Pancreas (tissue), 10 donors: ENCODE measurements around the gene CMTM1. TPM values are rescaled to one million over a fixed set of nuclear protein-coding genes. Genes with fewer than 3 reads are reported as not detected.

Source experiments
- ATAC-seq, 4 donors: fragments of 200-7000 bp; cut with Tn5 transposase; one replicate each; pipeline versions ENCODE4 v1.8.0 to v1.9.1; 2020; ENCODE audit warnings: mild to moderate bottlenecking in 4 of 4, moderate library complexity in 4 of 4
- DNase-seq, 6 donors: peaks; one replicate each; pipeline ENCODE4 v3.0.0-alpha.2; 2020
- FAIRE-seq: peaks from 2 replicates; lab custom pipeline; 2012; peaks lifted over from hg19 to GRCh38; lab: Jason Lieb, UNC
- H3K27ac ChIP-seq, 4 donors: fragments of 200-600 bp; sonication (generic); 1 replicate in 3 of 4; 2 replicates in 1 of 4; pipeline versions ENCODE4 v1.5.0 to v1.8.0; 2020
- H3K27me3 ChIP-seq, 4 donors: fragments of 200-600 bp; one replicate each; pipeline ENCODE4 v1.8.0; 2021
- H3K36me3 ChIP-seq, 3 donors: fragments of 200-600 bp; sonication (generic) in 1 of 3; one replicate each; pipeline versions ENCODE4 v1.5.0 to v1.8.0; 2020 to 2021
- H3K4me1 ChIP-seq, 3 donors: fragments of 200-600 bp; one replicate each; pipeline ENCODE4 v1.8.0; 2021
- H3K4me3 ChIP-seq, 4 donors: fragments of 200-600 bp; sonication (generic) in 2 of 4; one replicate each; pipeline versions ENCODE4 v1.5.0 to v1.8.0; 2020 to 2021
- H3K9me3 ChIP-seq, 4 donors: fragments of 200-600 bp; one replicate each; pipeline ENCODE4 v1.8.0; 2021
- WGBS, 2 donors: extraction: QIAGEN DNeasy Blood & Tissue Kit; methylation state at CpG; one replicate each; pipeline ENCODE4 v1.1.7; 2013; 5-methylcytosine and 5-hydroxymethylcytosine counted together
- intact Hi-C, 3 donors: fragments of 100-400 bp; cut with DNase I; formaldehyde crosslinking; loops; one replicate each; pipeline versions ENCODE4 v1.11.1 to v1.14.2; 2022
- polyA plus RNA-seq, 2 donors: library from polyadenylated mRNA; stranded (reverse); fragments of 200-250 nt; gene quantifications; one replicate each; pipeline ENCODE4 v1.2.3, GENCODE V29; 2013
- total RNA-seq, 6 donors: library from RNA; stranded (reverse); fragmentation: NEBNext Ultra II Directional in 4 of 6; extraction: Animal tissue kit (Norgen Biotek cat#: 25700) in 4 of 6; gene quantifications; one replicate each; pipeline versions ENCODE4 v1.2.1 to v1.2.4, GENCODE V29; 2021 to 2023
- TF ChIP-seq, protein P1 (sequence below), 4 donors: fragments of 200-600 bp; sonication (generic) in 3 of 4; IDR thresholded peaks; one replicate each; pipeline versions ENCODE4 v1.5.0 to v1.8.0; 2021; ENCODE audit warnings: antibody characterized with exemption in 4 of 4
- donor health status: healthy with polysubstance abuse.
- donor health status: DM: no; HTN: no; CAD: no; lungs with moderate emphysema.
- donor health status: DM: no; HTN: no; CAD: no.
- donor health status: control.
- donor health status: control.
- donor health status: Bipolar disorder and iron deficiency.
- donor health status: DM: yes; HTN: yes; CAD: no.
- donor health status: DM: no; HTN: no; CAD: no.
- donor health status: DM: no; HTN: no; CAD: no.
- donor health status: DM: yes; HTN: yes; CAD: no.

The CMTM1 gene
- total and polyA plus RNA-seq, 8 donors, result 0.28 to 3.9 (median 0.82) TPM

DNA sequence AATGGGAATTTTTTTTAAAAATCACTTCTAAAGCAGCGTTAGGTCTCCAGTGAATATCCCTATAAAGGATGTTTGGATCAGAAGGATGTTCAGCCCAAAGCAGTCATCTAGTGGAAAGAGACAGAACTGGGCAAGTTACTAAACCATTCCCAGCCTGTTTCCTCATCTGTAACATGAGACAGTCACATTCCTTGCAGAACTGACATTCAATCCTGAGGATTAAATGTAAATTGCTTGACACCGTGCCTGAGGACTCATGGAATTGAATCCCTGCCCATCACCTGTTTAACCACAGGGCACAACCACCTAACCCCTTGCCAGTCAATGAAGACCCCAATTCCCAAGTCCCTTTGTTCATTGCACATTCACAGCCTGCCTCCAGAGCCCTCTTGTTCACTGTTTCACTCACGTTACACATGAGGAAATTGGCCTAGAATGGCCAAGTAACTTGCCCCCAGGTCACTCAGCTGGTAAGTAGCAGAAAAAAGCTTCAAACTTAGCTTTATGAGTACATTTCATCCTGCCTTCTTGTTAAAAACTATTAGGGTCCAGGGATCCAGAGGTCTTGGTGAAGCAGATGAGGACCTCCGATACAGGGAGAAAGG, 14.5 kb downstream of the CMTM1 start:
- Histone ChIP-seq H3K27ac (no peak overlapping the region), H3K27me3 (no peaks in the 10 kb centered on the region), H3K9me3 (no peaks in the 10 kb centered on the region), H3K36me3 (no peaks in the 10 kb centered on the region), H3K4me1 (no peaks in the 10 kb centered on the region), H3K4me3 (no peak overlapping the region)
- DNase-seq, result no peak
- intact Hi-C loops, result no loop called here
- WGBS, 2 donors, result 85 to 88% methylated on average over 4 of the region's 4 CpGs
- peak in 1 of 4 donors; percentile 46 for ATAC-seq
- TF ChIP-seq, protein P1, sequence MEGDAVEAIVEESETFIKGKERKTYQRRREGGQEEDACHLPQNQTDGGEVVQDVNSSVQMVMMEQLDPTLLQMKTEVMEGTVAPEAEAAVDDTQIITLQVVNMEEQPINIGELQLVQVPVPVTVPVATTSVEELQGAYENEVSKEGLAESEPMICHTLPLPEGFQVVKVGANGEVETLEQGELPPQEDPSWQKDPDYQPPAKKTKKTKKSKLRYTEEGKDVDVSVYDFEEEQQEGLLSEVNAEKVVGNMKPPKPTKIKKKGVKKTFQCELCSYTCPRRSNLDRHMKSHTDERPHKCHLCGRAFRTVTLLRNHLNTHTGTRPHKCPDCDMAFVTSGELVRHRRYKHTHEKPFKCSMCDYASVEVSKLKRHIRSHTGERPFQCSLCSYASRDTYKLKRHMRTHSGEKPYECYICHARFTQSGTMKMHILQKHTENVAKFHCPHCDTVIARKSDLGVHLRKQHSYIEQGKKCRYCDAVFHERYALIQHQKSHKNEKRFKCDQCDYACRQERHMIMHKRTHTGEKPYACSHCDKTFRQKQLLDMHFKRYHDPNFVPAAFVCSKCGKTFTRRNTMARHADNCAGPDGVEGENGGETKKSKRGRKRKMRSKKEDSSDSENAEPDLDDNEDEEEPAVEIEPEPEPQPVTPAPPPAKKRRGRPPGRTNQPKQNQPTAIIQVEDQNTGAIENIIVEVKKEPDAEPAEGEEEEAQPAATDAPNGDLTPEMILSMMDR (IDR thresholded peaks at IDR 0.05), result no peak
- FAIRE-seq, result no peak

DNA sequence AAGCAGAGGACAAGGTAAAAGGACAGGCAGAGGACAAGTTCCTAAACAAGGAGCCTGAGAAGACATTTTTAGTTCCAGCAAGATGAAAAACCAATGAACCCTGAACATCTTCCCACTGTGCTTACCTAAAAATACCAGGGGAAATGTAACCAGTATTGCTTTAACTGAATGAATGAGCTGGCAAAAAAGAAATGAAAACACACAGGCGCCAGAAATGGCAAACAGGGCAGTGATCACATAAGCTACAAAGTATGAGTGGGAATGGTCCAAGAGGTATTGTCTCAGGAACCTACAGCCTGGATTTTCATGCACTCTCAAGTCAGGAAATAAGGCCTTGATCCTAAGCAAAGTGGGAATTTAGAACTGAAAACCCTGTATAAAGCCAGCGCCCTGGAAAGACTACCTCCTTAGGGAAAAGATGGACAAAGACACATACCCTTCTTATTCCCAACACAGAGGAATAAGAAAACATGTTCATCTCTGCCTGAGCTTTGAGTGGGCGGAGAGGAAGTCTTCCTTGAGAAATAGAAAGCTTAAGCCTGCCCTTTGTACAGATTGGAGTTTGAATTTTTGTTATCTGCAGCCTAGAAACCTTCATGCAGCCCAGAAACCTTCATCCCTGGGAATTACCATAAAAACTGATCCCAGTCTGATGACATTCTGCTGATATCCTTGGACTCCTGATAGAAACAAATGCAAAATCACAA, 15.2 kb downstream of the CMTM1 start:
- ATAC-seq (peak in 1 of 4 donors; percentile 23), FAIRE-seq (no peak)
- intact Hi-C loops, result no loop called here

DNA sequence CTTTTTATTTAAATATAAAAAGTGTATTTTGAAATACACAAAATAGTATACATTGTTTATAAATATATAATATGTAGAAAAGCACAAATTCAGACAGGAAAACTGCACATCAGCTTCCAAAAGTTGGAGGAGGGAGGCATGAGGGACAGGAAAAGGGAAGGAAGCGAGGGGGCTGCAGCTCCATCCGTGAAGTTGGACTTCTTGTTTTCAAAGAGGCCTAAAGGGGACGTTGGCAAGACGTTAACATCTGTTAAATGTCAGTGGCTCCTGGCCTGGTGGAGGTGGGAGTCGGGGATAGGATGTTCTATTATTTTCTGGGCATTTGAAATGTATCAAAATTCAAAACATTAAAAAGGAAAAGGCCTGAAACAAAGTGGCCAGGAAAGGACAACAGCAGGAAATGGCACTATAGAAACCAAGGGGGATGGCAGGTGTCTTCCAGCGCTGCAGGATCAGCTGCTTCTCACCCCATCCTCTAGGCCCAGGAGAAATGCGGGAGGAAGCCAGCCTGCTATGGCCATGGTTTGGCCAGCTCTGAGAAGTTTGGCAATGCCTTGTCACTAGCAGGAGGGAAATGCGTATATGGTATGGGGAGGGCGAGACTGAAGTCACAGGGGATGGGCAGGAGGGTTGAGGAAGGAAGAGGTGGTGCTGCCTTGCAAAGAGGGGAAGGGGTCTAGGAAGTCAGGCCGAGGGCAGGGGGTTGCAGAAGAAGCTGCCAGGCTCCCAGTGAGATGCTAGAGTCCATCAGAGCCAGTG, 19.4 kb downstream of the CMTM1 start:
- H3K27ac ChIP-seq, result no peak overlapping the region
- DNase-seq (no peak), ATAC-seq (peak in 2 of 4 donors; percentile 45 to 57)

More for the DNA sequence above, 15.2 kb downstream of the CMTM1 start:
- Histone ChIP-seq H3K4me1 (no peaks in the 10 kb centered on the region), H3K27me3 (no peaks in the 10 kb centered on the region), H3K27ac (no peak overlapping the region), H3K9me3 (no peaks in the 10 kb centered on the region), H3K4me3 (no peak overlapping the region), H3K36me3 (no peaks in the 10 kb centered on the region)
- TF ChIP-seq, protein P1 (IDR thresholded peaks at IDR 0.05), result no peak
- no peak for DNase-seq
- 84 to 92% methylated on average over 3 of the region's 3 CpGs for WGBS, 2 donors

DNA sequence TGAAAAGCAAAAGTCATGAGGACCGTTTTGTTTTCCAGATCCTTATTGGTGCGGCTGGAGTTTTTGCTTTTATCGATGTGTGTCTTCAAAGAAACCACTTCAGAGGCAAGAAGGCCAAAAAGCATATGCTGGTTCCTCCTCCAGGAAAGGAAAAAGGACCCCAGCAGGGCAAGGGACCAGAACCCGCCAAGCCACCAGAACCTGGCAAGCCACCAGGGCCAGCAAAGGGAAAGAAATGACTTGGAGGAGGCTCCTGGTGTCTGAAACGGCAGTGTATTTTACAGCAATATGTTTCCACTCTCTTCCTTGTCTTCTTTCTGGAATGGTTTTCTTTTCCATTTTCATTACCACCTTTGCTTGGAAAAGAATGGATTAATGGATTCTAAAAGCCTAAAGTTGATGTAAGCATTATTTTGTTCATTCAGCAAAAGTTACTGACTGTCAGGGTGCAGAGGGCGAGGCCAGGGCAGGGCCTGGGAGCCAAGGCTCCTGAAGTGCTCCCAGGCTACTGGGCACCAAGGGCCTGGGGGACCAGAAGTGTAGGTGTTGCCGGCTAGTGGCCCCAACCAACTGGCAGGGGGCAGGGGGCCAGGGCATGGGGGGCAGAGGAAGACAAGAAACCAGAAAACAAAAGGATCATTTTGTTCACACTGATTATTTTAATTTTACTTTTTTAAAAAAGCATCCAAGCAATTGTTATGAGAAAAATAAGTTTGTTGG, 21.8 kb downstream of the CMTM1 start:
- H3K9me3 ChIP-seq, result no peaks in the 10 kb centered on the region
- H3K4me3 ChIP-seq, result no peak overlapping the region
- no peak overlapping the region for H3K27ac ChIP-seq
- TF ChIP-seq, protein P1 (IDR thresholded peaks at IDR 0.05), result no peak
- H3K36me3 ChIP-seq, result no peaks in the 10 kb centered on the region
- no peak for FAIRE-seq
- no peaks in the 10 kb centered on the region for H3K4me1 ChIP-seq
- WGBS, 2 donors, result 78 to 84% methylated on average over 7 of the region's 7 CpGs
- intact Hi-C loops, result no loop called here
- H3K27me3 ChIP-seq, result no peaks in the 10 kb centered on the region
- DNase-seq, result no peak
- ATAC-seq, result no peak

More for the DNA sequence above, 19.4 kb downstream of the CMTM1 start:
- H3K36me3 ChIP-seq, result no peaks in the 10 kb centered on the region
- intact Hi-C loops, result no loop called here
- TF ChIP-seq, protein P1 (IDR thresholded peaks at IDR 0.05), result no peak
- no peak overlapping the region for H3K4me3 ChIP-seq
- FAIRE-seq, result no peak
- H3K9me3 ChIP-seq, result no peaks in the 10 kb centered on the region
- H3K4me1 ChIP-seq, result no peaks in the 10 kb centered on the region
- WGBS, 2 donors, result 79 to 84% methylated on average over 10 of the region's 10 CpGs
- H3K27me3 ChIP-seq, result no peaks in the 10 kb centered on the region
